Measurements from ENCODE around the gene VPS33A.

DNA sequence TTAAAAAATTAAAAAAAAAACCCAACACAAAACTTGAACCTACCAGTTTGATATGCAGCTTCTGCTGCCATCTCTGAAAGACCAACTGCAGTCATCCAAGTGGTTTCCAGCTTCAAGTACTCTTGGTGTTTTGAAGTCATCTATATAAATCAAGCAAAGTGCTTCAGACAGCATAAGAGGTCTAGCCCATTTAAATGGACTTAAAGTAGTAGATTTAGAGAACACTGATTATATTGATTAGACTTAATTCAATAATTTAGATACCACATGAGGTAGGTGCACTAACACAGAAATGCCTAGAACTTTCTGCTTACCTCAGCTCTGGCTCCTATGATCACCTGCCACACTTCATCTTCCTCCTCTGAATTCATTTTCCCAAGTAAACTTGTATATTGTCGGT lies 49.8 kb downstream of the VPS33A start:
- TF ChIP-seq, protein P1, sequence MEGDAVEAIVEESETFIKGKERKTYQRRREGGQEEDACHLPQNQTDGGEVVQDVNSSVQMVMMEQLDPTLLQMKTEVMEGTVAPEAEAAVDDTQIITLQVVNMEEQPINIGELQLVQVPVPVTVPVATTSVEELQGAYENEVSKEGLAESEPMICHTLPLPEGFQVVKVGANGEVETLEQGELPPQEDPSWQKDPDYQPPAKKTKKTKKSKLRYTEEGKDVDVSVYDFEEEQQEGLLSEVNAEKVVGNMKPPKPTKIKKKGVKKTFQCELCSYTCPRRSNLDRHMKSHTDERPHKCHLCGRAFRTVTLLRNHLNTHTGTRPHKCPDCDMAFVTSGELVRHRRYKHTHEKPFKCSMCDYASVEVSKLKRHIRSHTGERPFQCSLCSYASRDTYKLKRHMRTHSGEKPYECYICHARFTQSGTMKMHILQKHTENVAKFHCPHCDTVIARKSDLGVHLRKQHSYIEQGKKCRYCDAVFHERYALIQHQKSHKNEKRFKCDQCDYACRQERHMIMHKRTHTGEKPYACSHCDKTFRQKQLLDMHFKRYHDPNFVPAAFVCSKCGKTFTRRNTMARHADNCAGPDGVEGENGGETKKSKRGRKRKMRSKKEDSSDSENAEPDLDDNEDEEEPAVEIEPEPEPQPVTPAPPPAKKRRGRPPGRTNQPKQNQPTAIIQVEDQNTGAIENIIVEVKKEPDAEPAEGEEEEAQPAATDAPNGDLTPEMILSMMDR (IDR thresholded peaks at IDR 0.05), result no peak
- TF ChIP-seq POLR2AphosphoS5 (IDR thresholded peaks at IDR 0.05), result no peak
- no peak for TF ChIP-seq EP300 (IDR thresholded peaks at IDR 0.05)
- TF ChIP-seq POLR2A (IDR thresholded peaks at IDR 0.05), result no peak
